Peyer's patch (tissue), 4 donors: ENCODE data around the gene MTARC1. TPM values are rescaled to one million over a fixed set of nuclear protein-coding genes. Genes with fewer than 3 reads are reported as not detected.

ENCODE experiments used
- DNase-seq, 3 donors: peaks; one replicate each; pipeline ENCODE4 v3.0.0-alpha.2; 2017 to 2019
- H3K27ac ChIP-seq, 4 donors: fragments of 200-600 bp; sonication (generic); one replicate each; pipeline ENCODE4 v1.5.1; 2016 to 2019
- H3K27me3 ChIP-seq, 2 donors: fragments of 200-600 bp; sonication (generic); one replicate each; pipeline ENCODE4 v1.5.1; 2019
- H3K36me3 ChIP-seq, 3 donors: fragments of 200-600 bp; sonication (generic); one replicate each; pipeline ENCODE4 v1.5.1; 2016 to 2019
- H3K4me1 ChIP-seq, 4 donors: fragments of 200-600 bp; sonication (generic); one replicate each; pipeline ENCODE4 v1.5.1; 2016 to 2019
- H3K4me3 ChIP-seq, 4 donors: fragments of 200-600 bp; sonication (generic); 1 replicate in 3 of 4; 2 replicates in 1 of 4; pipeline ENCODE4 v1.5.1; 2016 to 2019; ENCODE audit warnings: mild to moderate bottlenecking in 1 of 4
- H3K9me3 ChIP-seq, 4 donors: fragments of 200-600 bp; sonication (generic); one replicate each; pipeline ENCODE4 v1.5.1; 2016 to 2019; ENCODE audit warnings: mild to moderate bottlenecking in 1 of 4
- CTCF ChIP-seq, 6 experiments: fragments of 450-650 bp in 4 of 6; fragments of 200-600 bp in 2 of 6; sonication (generic) in 1 of 6; IDR thresholded peaks; one replicate each; pipeline ENCODE4 v1.5.1; 2017 to 2019; ENCODE audit warnings: antibody characterized with exemption in 6 of 6, mild to moderate bottlenecking in 3 of 6, moderate library complexity in 1 of 6
- POLR2A ChIP-seq, 2 donors: fragments of 450-650 bp; IDR thresholded peaks; one replicate each; pipeline ENCODE4 v1.5.1; 2017; ENCODE audit warnings: antibody characterized with exemption in 2 of 2, mild to moderate bottlenecking in 2 of 2, moderate library complexity in 2 of 2
- total RNA-seq, 4 donors: library from RNA; depleted of rRNA; stranded (reverse); fragments of >200 nt; gene quantifications; one replicate each; pipeline ENCODE4 v1.1.0, GENCODE V29; 2016

The MTARC1 gene
- total RNA-seq, 4 donors from 2014 or later, result 3.3 to 7.8 (median 5.8) TPM

GRCh38 chr1:220833436-220833835 is 46.7 kb downstream of the MTARC1 start:
- DNase-seq, result no peak
- no peaks in the 10 kb centered on the region for H3K9me3 ChIP-seq
- TF ChIP-seq CTCF (IDR thresholded peaks at IDR 0.05), result no peak
- no peak for TF ChIP-seq POLR2A (IDR thresholded peaks at IDR 0.05)
- no peaks in the 10 kb centered on the region for H3K36me3 ChIP-seq
- H3K4me1 ChIP-seq, result no peaks in the 10 kb centered on the region
- H3K27ac ChIP-seq, result no peak overlapping the region
- H3K27me3 ChIP-seq, result no peaks in the 10 kb centered on the region
- H3K4me3 ChIP-seq, result no peak overlapping the region

DNA sequence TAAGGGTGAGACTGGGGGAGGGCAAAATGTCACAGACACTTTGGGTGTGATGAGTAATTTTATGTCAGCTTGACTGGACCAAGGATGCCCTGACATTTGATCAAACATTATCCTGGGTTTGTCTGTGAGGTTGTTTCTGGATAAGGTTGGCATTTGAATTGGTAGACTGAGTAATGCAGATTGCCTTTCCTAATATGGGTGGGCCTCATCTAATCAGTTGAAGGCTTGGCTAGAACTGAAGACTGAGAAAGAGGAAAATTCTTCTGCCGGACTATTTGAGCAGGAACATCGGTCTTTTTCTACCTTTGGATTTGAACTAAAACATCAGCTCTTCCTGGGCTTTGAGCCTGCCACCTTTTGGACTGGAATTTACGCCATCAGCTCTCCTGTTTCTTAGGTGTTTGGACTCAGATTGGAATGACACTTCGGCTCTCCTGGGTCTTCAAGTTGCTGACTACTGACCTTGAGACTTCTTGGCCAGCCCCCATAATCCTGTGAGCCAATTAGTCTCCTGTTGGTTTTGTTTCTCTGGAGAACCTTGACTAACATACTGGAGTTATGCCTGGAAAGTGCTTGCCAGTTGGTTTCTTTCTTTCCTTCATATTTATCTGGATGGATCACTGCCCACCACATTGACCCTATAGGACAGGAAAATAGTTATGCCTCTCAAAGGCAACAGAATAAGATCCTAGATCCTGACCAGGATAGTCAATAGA is 47.6 kb downstream of the MTARC1 start:
- no peak for TF ChIP-seq CTCF (IDR thresholded peaks at IDR 0.05)
- no peaks in the 10 kb centered on the region for H3K36me3 ChIP-seq
- no peak overlapping the region for H3K27ac ChIP-seq
- H3K4me1 ChIP-seq, result no peaks in the 10 kb centered on the region
- H3K9me3 ChIP-seq, result no peaks in the 10 kb centered on the region
- H3K4me3 ChIP-seq, result no peak overlapping the region
- DNase-seq, result no peak
- no peaks in the 10 kb centered on the region for H3K27me3 ChIP-seq

Other genes starting within 250 kb of the MTARC1 start
- gene C1orf115, start 96.5 kb upstream of the MTARC1 start, total RNA-seq, result 100 to 1,000 TPM in 3 of 4 donors, 10 to 100 TPM in 1; 61.1 to 228 (median 177) TPM
- gene MTARC2, start 38.6 kb upstream of the MTARC1 start, total RNA-seq, result 10 to 100 TPM; 47.9 to 96.0 (median 91.1) TPM
- gene HLX, start 92.5 kb downstream of the MTARC1 start, total RNA-seq, result 10 to 100 TPM in 1 of 4 donors, 1 to 10 TPM in 3; 4.0 to 18.2 (median 8.4) TPM